ENCODE data around the gene RPL29. TPM values are rescaled to one million over a fixed set of nuclear protein-coding genes. Genes with fewer than 3 reads are reported as not detected.

Gene RPL29
- total RNA-seq, 2 experiments from 2014 or later = 1,417 to 1,432 TPM

DNA sequence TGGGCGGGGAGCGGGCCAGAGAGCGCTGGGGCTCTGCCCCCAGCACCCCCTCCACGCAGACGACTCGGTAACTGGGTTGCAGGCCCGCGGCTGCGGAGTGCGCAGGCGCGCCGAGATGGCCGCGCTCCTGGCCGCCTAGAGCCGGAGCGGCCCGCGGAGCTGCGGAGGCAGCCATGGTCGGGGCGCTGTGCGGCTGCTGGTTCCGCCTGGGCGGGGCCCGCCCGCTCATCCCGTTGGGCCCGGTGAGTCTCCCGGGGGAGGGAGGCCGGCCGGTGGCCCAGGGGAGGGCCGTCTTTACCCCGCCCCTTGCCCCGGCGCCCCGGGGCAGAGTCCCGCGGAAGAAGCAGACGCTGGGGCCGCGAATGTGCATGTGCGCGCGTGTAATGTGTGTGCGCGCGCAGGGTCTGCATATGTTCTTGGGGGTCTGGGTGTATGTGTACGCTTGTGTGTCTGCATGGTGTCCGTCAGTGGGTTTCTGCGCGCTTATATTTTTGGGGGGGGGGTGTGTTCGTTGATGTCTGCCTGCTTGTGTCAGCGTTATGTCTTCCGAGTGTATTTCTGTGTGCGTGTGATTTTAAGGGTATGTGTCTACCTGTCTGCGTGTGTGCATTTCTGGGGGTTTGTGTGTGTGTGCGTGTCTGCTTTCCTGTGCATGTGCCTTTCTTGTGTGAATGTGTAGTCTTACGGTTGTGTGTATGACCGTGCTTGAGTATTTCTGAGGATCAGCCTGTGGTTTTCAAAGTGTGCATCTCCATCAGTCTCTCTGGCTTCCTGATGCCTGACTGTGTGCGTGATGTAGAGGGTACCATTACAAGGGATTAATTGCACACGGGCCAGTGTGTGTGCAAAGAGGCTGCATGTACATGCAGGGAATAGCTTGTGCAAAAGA lies 20.5 kb downstream of the RPL29 start, which contains the start of gene ABHD14A:
Gene ABHD14A, plus strand, starts transcription at position 102 of the 889 bp plus-strand sequence. Its CDS starts 72 bp downstream, at position 174.
- CTCF ChIA-PET = interaction anchor here (0.7 to 4.5 kb wide), 6 partner anchors 8 to 81 kb away, joined by 3 to 42 read pairs (median 20); partner anchors contain the start of genes ACY1, DUSP7, GPR62 and PARP3
- POLR2A ChIA-PET = interaction anchor here (1.0 kb wide), 1 partner anchor 8 kb away, joined by 6 read pairs; the partner anchor contains the start of gene ACY1

DNA sequence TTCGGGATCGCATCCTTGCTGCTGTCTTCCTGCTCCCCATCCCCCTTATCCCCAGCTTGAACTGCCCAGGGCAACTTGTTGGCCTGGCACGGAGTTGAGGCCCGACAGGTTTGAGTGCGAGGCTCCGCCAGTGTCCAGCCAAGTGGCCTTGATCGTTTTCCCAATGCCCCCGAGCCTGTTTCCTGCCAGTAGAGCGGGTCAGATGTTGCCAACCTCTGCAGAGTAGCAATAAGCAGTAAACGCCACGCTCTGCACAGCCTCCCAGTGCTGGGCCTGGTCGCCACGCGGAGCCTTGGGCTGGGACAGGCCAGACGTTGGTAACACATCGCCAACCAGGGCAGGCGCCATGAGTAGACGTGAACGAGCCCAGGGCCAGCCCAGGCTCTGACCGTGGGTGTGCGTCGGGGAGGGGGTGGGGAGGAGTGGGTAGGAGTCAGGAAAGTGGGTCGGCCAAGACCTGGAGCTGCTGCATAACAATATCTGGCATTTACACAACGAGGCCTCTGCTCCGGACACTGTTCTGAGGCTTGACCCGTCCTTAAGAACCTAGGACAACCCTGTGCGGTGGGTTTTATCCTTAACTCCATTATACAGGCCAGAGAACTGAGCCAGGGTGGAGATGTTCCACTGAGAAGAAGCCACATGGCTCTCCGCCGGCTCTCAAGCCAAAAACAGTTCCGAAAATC lies 21.3 kb downstream of the RPL29 start:
- ChIA-PET CTCF (interaction anchor here (0.8 to 4.5 kb wide), 11 partner anchors 9 to 255 kb away, joined by 3 to 42 read pairs (median 8); partner anchors contain the start of genes ACY1, GPR62, PARP3 and RPL29), POLR2A (interaction anchor here (0.9 to 1.7 kb wide), 6 partner anchors 8 to 32 kb away, joined by 3 to 10 read pairs (median 6); partner anchors contain the start of genes ACY1, PARP3 and RPL29)

GRCh38 chr3:51971350-51971749 lies 24.3 kb downstream of the RPL29 start:
- CTCF ChIA-PET = interaction anchor here (4.5 kb wide), 1 partner anchor 29 kb away, joined by 42 read pairs; the partner anchor contains the start of genes PARP3 and RRP9
- POLR2A ChIA-PET = no interaction called here

- ChIA-PET POLR2A (no interaction called here), CTCF (no interaction called here)
These were observed 24.9 kb downstream of the RPL29 start for GRCh38 chr3:51970606-51971300.

- CTCF ChIA-PET = interaction anchor here (0.7 to 1.4 kb wide), 2 partner anchors 12 to 28 kb away, joined by 3 to 5 read pairs; partner anchors contain the start of gene RRP9
These were observed 25.9 kb downstream of the RPL29 start for GRCh38 chr3:51969841-51970240.

DNA sequence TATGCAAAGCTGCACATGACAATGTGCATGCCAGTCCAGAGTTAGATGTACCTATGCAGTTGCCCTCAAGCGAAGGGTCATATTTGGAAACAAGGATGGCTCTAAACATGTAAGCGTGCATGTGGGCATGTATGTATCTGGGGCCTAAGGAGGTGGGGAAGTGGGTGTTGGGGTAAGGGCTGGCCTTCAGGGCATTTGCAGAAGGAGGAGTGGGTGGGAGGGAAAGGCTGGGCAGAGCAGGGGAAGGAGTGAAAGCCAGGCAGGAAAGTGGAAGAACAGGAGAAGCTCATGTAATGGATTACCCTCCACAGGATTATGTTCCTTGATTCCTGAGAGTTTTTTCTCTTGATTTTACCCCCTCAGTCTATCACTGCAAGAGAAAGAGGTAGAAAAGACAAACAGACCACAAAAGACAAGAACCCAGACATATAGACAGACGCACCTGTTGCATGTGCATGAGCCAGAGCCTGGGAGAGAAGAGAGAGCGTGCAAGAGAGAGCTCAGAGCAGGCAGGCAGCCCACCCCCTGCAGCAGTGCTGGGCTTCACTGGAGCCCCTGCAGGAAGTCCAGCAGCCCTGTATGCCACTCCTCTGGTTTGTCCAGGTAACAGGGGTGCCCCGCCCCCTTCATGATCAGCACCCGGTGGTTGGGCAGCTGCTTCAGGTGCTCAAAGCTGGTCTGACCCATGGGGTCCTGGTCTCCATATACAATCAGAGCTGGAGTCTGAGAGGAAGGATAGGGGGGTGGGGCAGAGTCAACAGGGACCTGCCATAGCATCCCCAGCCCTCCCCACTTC lies 26.6 kb downstream of the RPL29 start:
- POLR2A ChIA-PET = no interaction called here

More at GRCh38 chr3:51969841-51970240, 25.9 kb downstream of the RPL29 start:
- POLR2A ChIA-PET = no interaction called here

GRCh38 chr3:51968170-51968775 lies 27.4 kb downstream of the RPL29 start:
- POLR2A ChIA-PET = interaction anchor here (0.9 to 1.4 kb wide), 2 partner anchors 14 to 27 kb away, joined by 3 to 4 read pairs; partner anchors contain the start of genes PARP3 and RRP9
- CTCF ChIA-PET = interaction anchor here (0.6 to 4.4 kb wide), 3 partner anchors 14 to 1459 kb away, joined by 3 to 15 read pairs (median 5); partner anchors contain the start of genes PARP3 and RRP9

More for the DNA sequence above, 26.6 kb downstream of the RPL29 start:
- CTCF ChIA-PET = interaction anchor here (0.7 to 1.4 kb wide), 3 partner anchors 11 to 27 kb away, joined by 3 to 5 read pairs (median 3); partner anchors contain the start of gene RRP9

DNA sequence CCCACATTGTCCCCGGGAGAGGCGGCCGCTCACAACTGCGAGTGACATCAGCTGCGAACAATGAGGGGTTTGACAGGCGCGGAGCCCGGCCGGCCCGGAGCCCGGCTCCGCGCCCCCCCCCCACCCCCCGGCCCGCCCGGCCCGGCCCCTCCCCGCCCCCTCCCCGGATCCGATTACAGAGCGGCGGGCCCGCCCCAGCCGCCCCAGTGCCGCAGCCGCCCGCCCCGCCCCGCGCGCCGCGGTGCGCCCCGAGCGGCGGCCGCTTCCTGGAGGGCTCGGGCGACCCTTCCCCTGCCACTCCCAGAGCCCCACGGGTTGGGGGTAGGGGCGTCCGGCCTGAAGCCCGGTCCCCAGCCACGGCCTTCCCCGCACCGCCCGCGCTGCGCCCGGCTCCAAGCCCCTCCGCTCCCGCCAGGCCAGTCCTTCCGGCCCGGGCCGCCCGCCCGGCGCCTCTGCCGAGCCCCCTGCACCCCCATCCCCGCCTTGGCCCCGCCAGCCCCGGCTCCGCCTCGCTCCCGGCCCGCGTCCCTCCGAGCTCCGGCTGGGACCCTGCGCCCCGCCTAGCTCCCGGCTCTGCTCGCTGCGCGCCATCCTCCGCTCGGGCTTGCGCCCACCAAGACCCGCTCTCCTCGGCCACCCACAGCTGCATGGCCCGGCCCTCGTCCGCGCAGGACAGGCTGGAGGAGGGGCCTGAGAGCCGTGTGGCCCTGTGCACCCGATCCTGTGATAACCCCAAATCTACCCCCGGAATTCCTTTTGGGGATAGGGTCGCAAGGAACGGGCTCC lies 28.1 kb downstream of the RPL29 start, which contains the start of gene PCBP4:
Gene PCBP4, minus strand, starts transcription at position 71 of the 786 bp plus-strand sequence. CDS start 6,214 bp downstream, outside the sequence.
- ChIA-PET POLR2A (interaction anchor here (0.9 to 1.4 kb wide), 2 partner anchors 14 to 26 kb away, joined by 3 to 4 read pairs; partner anchors contain the start of genes PARP3 and RRP9), CTCF (interaction anchor here (0.6 to 4.4 kb wide), 3 partner anchors 26 to 1459 kb away, joined by 3 to 15 read pairs (median 5); partner anchors contain the start of genes PARP3, POC1A and RRP9)

DNA sequence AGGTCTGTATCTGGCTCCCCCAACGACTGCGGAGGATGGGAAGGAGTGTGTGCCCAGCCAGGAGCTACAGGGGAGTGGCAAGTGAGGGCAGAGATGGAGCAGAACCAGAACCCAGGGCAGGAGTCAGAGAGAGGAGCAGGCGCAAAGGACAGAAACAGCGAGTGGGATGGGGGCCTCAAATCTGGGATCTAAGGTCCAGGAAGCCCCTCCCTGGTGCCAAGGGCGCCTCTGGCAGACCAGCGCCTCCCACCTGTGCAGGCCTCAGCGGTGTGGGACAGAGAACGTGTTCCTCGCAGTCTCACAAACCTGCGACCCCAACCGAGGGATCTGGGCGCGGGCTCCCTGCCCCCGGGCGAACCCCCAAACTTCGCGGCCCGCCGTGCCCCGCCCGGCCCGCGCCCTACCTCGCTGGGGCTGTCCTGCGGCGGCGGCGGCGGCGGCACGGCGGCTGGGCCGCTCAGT lies 28.7 kb downstream of the RPL29 start:
- POLR2A ChIA-PET = no interaction called here
- CTCF ChIA-PET = interaction anchor here (1.4 to 4.4 kb wide), 2 partner anchors 25 to 188 kb away, joined by 3 to 15 read pairs; partner anchors contain the start of genes PARP3, POC1A and RRP9

DNA sequence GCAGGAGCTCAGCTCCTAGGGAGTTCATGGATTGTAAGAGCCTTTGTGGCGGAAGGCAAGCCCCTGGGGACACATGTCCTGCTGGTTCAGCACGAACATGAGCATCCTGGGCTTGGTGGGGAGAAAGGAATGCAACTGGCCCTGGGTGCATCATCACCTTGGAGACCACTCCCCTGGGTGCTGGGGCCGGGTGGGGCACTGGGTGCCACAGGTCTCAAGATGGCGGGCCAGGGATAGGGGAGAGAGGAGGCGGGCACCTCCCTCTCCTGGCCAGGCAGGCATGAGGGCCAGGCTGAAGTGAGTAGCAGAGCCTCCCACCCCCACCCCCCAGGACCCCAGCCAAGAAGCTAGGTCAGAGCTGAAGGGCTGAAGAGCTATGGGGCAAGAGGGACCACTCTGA lies 29.2 kb downstream of the RPL29 start:
- CTCF ChIA-PET = interaction anchor here (1.4 to 4.4 kb wide), 2 partner anchors 24 to 188 kb away, joined by 3 to 15 read pairs; partner anchors contain the start of genes PARP3, POC1A and RRP9
- POLR2A ChIA-PET = no interaction called here

DNA sequence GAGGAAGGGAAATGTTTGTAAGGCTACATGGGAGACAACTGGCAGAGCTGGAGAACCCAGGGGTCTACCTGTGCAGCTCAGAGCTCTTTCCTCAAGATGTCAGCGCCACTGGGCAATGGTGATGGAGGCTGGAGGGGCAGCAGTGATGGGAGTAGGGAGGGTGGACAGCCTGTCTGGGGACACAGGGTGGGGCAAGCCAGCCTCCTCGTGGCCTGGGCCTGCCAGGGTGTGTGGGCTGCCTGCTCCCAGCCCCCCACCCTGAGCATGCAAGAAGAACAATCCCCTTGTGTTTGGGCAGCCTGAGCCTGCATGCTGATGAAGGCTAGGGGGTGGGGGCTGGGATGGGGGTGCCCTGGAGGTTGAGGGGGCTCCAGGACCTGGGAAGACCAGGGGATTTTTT lies 29.7 kb downstream of the RPL29 start:
- POLR2A ChIA-PET = interaction anchor here (1.1 kb wide), 1 partner anchor 30 kb away, joined by 3 read pairs; no protein-coding TSS in a partner anchor
- CTCF ChIA-PET = interaction anchor here (1.3 to 4.4 kb wide), 3 partner anchors 8 to 24 kb away, joined by 3 to 17 read pairs (median 15); partner anchors contain the start of genes ABHD14A, ABHD14B, PARP3 and RRP9

DNA sequence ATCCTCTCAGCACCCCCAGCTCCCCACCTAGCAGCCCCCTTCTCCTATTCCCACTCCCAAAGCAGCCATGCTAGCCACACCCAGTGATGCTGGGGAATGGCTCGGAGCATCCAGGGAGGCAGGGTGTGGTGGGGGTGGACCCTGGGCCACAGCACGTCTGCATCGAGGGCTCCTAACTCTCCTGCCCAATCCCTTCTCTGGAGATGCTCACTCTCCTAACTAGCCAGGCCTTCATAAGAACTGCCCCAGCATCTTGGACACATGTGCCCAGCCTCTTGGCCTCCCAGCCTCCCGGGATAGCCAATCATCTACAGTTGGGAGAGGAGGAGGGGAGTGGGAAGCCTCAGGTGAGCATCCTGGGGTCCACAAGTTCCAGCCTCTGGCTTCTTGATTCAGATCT lies 31.2 kb downstream of the RPL29 start:
- ChIA-PET POLR2A (no interaction called here), CTCF (interaction anchor here (0.6 to 4.4 kb wide), 5 partner anchors 9 to 31 kb away, joined by 3 to 17 read pairs (median 6); partner anchors contain the start of genes ABHD14A, ABHD14B, GPR62 and PARP3)

- POLR2A ChIA-PET = no interaction called here
- CTCF ChIA-PET = interaction anchor here (1.4 to 4.4 kb wide), 4 partner anchors 10 to 31 kb away, joined by 3 to 17 read pairs (median 10); partner anchors contain the start of genes ABHD14A, ABHD14B, GPR62 and PARP3
These were observed 31.7 kb downstream of the RPL29 start for GRCh38 chr3:51963951-51964451.

- ChIA-PET POLR2A (no interaction called here), CTCF (interaction anchor here (0.7 to 3.7 kb wide), 5 partner anchors 9 to 32 kb away, joined by 3 to 17 read pairs (median 3); partner anchors contain the start of genes ABHD14A, ABHD14B, GPR62 and RPL29)
These were observed 32.7 kb downstream of the RPL29 start for GRCh38 chr3:51962854-51963530.
